C1 segment of cervical spinal cord (tissue), 14 donors: ENCODE results near the gene LRRC74A.

Experiments
- DNase-seq, 14 donors: peaks; one replicate each; lab custom pipeline; 2025; lab: John Stamatoyannopoulos, UW

The LRRC74A gene

GRCh38 chr14:76826122-76826521, at the start of gene LRRC74A:
LRRC74A (plus strand) TSS chr14:76826408; CDS start chr14:76826698, 290 bp downstream.
- DNase-seq, result no peak

GRCh38 chr14:76776428-76777251, 49.6 kb upstream of the LRRC74A start:
- DNase-seq, result no peak

DNA sequence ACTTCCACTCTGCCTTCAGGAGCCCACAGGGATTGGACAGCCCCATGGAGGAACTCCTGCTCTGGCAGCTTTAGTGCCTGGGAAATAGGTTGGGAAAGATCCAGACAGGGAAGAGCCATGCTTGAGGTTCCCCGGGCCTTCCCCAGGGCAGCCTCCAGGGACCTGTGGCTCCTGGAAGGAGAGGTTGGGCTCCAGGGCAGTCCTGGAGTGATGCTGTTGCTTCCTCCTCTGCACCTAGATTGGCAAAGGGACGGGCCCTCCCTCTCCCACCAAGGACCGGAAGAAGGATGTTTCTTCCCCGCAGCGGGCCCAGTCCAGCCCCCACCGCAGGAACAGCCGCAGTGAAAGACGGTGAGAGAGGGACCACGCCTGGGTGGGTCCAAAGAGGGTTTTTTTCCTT, 48.5 kb upstream of the LRRC74A start:
- DNase-seq, result no peak

DNA sequence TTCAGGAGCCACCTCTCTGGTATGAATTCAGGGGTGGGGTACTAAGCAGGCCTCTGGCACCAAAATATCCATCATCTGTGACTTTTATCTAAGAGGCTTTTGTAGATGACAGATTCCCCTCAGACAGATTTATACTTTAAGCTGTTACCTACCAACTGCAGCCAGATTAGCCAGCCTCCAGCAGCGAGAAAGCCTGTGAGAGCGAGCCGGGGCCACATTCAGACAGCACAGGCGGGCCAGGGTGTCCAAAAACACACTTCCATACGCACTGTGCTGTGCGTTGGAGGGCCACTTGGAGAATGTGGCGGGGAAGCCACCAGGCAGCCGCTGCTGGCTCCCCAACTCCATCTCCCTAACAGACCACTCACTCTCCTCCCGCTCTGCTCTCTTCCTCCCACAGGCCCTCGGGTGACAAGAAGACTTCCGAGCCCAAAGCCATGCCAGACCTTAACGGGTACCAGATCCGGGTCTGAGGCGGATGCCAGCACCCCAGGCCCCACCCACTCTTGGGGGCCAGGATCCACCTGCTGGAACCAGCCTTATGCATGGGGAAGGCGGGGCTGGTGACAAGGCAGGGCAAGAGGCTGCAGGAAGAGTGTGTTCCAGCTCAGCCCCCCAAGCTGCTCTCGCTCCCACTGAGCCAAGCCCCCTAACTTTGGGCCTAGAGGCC, 47.5 kb upstream of the LRRC74A start:
- DNase-seq, result no peak

- no peak for DNase-seq
These were observed 46.8 kb upstream of the LRRC74A start for GRCh38 chr14:76779221-76780057.

GRCh38 chr14:76780058-76780345, 46.2 kb upstream of the LRRC74A start:
- DNase-seq, result no peak

DNA sequence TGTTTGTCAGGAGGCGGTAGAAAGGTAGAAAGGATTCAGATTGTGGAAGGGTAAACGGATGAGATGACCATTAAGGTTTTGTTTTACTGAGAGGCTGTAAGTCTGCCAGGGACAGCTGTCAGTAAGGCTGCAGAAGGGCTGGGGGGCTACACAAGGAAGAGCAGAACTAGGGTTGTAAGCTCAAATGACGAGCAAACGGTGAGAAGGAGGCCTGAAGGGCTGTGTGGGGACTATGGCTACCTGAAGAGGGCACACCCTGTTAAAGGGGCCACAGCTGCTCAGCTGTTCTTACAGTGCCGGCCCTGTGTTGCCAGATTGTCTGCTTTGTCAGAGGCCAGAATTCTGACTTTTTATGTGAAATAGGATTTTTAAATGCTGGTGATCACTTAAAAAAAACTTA, 45.8 kb upstream of the LRRC74A start:
- DNase-seq, result no peak

- peak in 12 of 14 donors; percentile 34 to 83 (median 64) for DNase-seq
These were observed 45.1 kb upstream of the LRRC74A start for GRCh38 chr14:76780875-76781647.

GRCh38 chr14:76781648-76782051, 44.6 kb upstream of the LRRC74A start:
- no peak for DNase-seq

DNA sequence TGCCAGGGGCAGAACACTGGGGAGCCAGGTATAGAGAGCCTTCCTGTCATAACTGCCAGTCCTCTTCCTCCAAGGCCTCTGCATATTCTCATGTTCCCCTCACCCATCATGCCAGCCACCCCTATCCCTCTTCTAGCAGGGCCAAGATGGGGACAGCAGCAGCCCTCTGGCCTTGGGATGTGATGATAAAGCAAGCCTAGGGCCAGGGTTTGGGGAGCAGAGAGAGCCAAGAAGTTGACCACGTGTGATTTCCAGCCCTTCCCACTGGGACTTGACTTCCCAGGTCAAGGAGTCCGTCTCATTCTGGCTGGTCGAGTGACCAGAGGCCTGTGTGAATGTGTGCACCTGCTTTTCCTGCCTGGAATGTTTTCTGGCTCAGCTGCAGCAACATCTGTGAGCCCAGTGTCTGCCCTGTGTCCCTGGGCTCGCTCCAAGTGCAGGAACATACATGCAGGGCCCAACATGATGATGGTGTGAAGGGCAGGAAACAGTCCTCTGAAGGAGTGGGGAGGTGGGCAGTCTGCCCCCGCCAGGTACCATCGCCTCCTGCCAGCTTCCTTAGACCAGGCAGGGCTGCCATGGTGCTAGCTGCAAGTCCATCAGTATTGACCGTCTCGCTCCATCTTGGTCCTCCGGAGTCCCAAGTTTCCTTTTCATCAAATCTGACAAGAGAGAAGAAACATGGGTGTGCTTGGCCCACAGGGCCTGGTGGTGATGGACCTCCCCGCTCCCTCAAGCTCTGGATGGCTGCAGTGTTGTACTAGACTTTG, 43.9 kb upstream of the LRRC74A start:
- DNase-seq, result no peak

DNA sequence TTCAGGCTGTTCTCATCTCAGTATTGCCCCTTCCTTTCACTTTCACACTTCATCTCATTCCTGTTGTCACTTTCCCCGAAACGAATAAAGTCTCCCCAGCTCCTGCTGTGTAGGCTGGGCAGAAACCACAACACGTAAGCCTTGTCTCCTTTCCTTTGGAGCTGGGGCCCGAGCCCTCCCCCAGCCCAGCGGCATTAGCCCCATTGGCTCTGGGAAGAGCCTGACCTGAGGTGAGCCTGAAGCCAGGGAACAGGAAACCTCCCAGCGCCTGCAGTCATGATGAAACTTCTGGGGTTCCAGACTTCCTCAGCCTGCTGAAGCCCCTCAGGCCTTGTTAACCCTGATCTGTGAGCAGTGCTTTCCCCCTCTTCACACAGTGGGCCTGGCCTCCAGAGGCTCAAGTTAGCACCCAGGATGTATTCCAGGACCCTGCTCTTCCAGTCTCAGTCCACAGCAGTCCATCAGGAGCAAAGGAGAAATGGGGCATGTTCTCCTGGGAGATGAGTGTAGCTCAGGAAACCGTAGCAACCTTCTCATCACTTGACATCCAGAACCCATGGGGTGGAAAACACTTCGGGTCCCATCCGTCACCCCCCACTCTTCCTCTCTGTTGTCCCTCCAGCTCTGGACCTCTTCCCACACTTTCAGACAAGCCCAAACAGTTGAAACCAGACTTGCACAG, 43.2 kb upstream of the LRRC74A start:
- peak in 1 of 14 donors; percentile 48 for DNase-seq

DNA sequence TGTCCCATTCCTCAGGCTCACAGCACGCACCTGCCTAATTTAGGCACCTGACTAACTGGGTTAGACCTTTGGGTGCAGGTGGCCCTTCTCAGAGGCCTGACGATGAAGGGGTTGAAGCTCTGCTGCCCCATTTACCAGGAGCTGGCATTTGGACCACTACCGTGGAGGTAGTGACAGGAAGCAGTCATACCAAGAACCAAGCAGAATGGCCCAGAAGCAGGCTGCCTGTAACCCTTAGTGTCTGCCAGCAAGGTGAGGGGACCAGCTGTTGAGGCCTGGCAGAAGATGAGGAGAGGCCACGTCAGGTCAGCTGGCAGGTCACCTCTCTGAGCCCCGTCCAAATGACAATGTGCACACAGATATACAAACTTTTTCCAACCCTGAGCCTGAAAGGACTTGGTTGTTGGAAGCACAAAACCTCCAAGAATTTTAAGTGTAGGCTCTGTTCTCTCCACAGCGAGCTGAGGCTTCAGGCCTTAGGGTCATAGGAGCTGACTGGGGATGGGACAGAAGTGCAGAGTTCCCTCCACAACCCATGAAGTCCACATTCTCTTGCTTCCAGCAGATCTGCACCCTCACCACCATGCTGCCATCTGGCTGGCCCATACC, 41.8 kb upstream of the LRRC74A start:
- no peak for DNase-seq

GRCh38 chr14:76784881-76785280, 41.3 kb upstream of the LRRC74A start:
- DNase-seq, result peak in 12 of 14 donors; percentile 47 to 84 (median 72)

DNA sequence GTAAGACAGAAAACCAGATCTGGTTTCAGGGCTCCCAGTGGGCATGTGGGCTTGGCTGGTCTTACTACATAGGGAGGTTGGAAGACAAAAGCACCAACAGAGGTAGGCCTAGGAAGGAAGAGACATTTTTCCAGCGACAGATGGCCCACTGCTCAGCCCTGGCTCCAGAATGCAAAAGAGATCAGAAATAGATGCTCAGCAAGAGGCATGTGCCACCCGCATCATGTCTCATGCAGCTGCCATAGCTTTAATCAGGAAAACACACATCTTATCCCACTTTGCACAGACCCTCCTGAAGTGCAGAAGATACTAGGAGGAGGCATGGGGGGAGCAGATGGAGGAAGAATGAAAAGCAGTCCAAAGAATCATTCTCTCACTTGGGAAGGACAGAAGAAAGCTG, 39.6 kb upstream of the LRRC74A start:
- peak in 2 of 14 donors; percentile 31 to 94 for DNase-seq

DNA sequence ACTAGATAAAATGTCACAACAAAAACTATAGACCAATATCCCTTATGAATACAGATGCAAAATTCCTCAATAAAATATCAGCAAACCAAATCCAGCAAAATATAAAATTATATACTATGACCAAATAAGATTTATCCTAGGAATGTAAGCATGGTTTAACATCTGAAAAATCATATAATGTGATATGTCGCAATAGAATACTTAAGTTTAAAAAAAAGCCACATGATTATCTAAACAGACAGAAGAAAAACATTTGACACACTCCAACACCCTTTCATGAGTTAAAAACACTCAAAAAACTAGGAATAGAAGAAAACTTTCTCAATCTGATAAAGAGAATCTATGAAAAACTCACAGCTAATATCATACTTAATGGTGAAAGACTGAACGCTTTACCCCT, 33.8 kb upstream of the LRRC74A start:
- DNase-seq, result no peak

DNA sequence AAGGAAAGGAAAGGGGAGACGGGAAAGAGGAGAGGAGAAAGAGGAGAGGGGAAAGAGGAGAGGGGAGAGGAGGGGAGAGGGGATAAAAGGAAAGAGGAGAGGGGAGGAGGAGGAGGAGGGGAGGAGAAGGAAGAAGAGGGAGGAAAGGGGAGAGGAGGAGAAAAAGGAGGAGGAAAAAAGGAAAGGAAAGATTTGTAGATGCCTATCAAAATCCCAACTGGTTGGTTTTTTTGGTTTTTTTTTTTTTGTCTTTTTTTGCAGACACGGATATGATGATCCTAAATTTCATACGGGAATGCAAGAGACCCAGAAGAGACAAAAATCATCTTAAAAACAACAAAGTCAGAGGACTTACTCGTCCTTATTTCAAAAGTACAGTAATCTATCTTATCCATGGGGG, 32.9 kb upstream of the LRRC74A start:
- DNase-seq, result no peak

GRCh38 chr14:76793956-76794355, 32.3 kb upstream of the LRRC74A start:
- DNase-seq, result no peak

GRCh38 chr14:76806446-76806845, 19.8 kb upstream of the LRRC74A start:
- DNase-seq, result peak in 1 of 14 donors; percentile 80

GRCh38 chr14:76808011-76808410, 18.2 kb upstream of the LRRC74A start:
- DNase-seq, result no peak

- DNase-seq, result no peak
These were observed 17.2 kb upstream of the LRRC74A start for GRCh38 chr14:76808990-76809389.
